Brain pericyte (primary cell): ENCODE measurements around the gene CTNNA1.
"Not testable (repeated sequence)": the region's sequence is repeated elsewhere in the genome, so short reads cannot be mapped to it uniquely, and the experiment has no call there.

ENCODE experiments used
- DNase-seq: peaks from one replicate; pipeline ENCODE4 v3.0.0-alpha.2; 2012; ENCODE audit warnings: low read depth, low spot score

CTNNA1 gene

DNA sequence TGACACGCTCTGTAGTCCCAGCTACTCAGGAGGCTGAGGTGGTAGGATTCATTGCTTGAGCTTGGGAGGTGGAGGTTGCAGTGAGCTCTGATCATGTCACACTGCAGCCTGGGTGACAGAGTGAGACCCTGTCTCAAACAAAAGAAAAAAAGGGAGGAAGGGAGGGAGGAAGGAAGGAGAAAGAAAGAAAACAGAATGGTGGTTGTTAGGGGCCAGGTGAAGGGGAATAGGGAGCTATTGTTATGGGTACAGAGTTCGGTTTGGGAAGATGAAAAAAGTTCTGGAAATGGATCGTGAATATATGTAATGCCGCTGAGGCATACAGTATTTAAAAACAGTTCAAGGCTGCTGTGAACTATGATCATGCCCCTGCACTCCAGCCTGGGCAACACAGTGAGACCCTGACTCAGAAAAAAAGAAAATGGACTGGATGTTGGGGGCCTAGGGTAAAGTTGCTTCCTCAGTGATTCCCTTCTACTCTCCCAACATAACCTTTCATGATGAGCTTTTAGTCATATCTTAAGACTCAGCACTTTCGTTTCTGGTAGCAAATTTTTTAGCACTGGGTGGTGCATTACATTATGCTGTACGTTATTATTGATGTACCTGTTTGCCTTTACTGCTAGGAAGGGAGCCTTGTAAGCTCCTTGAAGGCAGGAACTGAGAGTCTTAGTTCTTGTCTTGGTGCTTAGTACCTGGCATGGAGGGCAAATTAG, 4.0 kb downstream of the CTNNA1 start:
- no peak for DNase-seq

DNA sequence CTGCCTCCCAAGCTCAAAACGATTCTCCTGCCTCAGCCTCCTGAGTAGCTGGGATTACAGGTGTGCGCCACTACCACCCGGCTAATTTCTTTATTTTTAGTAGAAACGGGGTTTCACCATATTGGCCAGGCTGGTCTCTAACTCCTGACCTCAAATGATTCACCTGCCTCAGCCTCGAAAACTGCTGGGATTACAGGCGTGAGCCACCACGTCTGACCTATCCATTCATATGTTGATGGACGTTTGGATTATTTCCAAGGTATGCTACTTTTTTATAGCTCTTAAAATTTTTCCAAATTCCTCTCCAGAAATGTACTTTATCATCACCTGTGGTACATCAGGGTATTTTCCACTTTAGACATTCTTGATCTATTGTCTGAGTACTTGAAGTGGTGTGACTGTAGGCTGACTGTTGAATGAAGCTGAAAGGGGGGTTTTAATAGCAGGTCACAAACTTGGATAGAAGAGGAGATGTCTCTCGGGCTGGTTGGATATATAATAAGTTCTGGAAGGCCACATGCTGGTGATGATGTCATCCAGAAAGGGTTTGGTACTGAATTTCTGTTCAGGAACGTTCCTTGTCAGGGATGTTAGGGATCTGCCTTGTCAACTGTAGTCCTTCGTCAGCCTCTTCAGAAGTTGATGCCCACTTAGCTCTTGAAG, 7.4 kb downstream of the CTNNA1 start:
- no peak for DNase-seq

DNA sequence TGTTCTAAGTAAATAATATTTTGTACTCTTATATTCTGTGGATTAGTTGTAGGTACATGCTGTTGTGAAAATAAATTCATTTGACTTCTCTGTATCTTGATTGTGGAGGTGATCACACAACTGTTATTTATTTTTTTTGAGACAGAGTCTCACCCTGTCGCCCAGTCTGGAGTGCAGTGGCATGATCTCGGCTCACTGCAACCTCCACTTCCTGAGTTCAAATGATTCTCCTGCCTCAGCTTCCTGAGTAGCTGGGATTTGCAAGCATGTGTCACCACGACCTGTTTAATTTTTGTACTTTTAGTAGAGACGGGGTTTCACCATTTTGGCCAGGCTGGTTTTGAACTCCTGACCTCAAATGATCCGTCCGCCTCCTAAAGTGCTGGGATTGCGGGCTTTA, 7.9 kb downstream of the CTNNA1 start:
- DNase-seq, result not testable (repeated sequence)

DNA sequence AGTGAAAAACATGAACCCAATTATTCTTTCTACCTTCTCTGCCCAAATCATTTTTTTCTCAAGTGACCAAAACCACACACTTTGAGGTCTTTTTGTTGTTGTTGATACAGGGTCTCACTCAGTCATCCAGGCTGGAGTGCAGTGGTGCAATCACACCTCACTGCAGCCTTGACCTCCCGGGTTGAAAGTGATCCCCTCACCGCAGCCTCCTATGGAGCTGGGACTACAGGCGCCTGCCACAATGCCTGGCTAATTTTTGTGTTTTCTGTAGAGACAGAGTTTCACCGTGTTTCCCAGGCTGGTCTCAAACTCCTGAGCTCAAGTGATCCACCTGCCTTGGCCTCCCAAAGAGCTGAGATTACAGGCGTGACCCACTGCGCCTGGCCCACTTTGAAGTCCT, 8.4 kb downstream of the CTNNA1 start:
- not testable (repeated sequence) for DNase-seq

DNA sequence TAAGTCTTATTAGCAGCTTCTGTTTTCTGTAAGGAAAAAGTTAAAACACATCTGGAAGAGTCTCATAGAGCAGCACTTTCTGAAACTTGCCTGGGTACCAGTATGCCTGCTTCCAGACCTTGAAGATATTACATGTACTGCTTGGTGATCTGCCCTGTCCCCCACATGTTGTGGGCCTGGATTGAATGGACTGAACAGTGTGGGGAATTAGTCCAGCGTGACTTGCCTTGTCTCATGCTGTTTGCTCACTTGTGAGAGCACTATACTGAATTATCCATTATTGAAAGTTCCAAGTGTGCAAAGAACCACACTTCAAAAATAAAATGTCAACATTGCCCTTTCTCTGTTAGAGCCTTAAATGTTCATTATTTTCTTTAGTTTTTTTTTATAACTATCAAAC, 8.9 kb downstream of the CTNNA1 start:
- no peak for DNase-seq

DNA sequence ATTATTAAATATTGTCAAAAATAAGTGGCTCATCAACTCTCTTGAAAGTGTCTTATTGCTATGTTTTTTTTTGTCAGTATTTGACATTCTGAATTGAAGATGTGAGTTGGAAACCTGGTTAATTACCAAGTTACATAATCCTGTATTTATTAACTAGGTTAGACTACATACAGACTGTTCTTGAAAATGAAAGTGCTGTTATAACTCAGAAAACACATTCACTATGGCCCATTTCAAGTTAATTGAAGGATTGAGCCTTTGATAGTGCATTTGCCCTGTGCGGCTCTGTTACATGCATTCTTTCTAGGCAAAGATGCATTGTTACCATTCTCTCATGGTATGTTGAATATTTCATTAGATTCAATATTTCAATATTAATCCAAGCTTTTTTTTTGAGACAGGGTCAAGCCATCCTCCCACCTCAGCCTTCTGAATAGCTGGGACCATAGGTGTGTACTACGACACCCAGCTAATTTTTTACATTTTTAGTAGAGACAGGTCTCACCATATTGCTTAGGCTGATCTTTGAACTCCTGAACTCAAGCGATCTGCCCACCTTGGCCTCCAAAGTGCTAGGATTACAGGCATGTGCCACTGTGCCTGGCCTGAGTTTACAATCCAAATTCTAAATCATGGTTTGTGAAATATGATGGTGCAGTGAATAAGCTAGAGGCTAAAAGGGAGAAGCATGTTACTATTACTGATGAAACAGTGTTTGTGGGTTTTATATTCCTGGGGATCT, 10.0 kb downstream of the CTNNA1 start:
- no peak for DNase-seq

DNA sequence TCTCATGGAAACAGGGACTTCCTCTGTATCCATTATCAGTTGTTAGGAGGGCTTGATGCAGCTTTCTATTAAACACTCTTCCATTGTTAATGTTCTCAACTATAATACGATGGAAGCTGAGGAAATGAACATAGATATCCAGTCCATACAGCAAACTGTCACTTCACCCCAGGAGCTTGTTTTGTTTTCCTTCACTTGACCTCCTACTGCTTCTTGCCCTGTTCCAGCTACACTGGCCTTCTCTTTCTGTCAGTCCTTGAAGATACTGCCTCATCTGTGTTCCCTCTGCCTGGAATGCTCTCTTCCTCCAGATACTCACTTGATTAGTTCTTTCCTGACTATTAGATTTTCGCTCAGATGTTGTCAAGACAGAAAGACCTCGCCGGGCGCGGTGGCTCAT, 17.1 kb downstream of the CTNNA1 start:
- DNase-seq, result no peak

DNA sequence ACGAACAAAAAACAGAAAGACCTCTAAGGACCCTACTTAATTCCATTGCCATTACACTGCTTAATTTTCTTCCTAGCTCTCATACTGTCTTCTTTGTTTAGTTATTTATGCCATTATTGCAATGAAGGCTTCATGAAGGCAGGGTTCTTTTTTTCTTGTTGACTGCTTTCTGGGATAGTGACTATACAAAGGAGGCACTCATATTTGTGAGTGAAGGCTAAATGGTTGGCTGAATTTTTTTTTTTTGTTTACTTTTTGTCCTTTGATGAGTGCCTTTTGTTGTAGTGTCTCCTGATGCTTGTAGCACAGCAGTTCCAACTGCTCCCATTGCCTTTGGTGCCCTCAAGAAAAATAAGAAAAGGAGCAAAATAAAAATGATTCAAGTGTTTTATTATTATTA, 17.8 kb downstream of the CTNNA1 start:
- DNase-seq, result no peak

DNA sequence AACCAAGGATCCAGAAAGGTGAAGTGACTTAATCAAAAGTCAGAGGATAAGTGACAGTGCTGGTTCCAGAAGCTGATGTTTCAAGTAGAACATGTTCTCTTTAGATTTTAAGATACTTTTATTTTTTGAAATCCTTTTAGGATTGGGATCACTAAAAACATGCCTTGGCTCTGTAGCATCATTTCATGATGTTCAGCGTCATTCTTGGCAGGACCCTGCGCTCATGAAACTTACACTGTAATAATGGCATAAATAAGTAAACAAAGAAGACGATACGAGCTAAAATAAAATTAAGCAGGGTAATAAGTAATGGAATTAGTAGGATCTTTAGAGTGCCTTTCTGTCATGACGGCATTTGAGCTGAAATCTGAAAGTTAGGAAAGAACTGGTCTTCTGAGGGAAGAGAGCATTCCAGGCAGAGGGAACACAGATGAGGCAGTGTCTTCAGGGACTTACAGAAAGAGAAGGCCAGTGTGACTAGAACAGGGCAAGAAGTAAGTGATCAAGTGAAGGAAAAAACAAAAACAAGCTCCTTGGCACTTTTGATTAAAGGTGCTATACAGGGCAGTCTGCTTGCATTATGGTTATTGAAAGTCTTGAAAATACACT, 19.9 kb downstream of the CTNNA1 start:
- no peak for DNase-seq

DNA sequence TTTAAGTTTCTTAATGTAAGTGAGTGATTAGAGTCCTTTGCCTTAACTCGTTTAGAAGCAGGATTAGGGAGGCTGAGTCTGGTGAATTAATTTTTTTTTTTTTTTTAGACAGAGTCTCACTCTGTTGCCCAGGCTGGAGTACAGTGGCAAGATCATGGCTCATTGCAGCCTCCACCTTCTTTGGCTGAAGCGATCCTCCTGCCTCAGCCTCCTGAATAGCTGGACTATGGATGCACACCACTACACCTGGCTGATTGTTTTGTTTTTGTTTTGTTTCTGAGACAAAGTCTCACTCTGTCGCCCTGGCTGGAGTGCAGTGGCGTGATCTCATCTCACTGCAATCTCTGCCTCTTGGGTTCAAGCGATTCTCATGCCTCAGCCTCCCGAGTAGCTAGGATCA, 20.4 kb downstream of the CTNNA1 start:
- not testable (repeated sequence) for DNase-seq

DNA sequence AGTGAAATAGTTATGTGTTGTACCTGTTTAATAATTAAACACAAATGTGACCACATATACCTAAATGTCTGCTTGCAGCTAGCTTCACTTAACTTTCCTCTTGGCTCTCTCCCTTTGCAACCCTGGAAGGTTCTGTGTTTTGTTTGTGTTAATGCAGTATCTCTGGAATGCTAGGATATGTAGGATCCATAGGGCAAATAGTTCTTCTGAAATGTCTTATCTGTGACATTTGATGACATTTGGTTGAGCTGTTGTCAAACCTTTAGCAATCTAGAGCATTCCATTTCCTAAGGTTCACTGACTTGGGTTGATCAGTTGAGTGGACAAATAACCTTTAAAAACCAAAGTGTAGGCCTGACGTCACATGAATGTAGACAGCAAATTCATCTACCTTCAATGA, 21.8 kb downstream of the CTNNA1 start:
- DNase-seq, result no peak

DNA sequence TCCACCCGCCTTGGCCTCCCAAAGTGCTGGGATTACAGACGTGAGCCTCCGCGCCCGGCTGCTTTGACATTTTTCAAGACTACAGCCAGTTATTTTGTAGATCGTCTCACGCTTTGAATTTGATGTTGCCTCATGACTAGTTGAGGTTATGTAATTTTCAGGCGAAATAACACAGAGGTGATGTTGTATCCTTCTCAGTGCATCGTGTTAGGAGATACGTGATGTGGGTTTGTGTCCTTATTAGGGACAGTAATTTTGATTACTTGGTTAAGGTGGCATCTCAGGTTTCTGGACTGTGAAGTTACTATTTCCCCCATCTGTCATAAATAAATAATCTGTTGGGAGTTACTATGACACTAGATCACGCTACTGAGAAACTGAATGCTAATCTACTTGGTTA, 25.0 kb downstream of the CTNNA1 start:
- DNase-seq, result no peak

DNA sequence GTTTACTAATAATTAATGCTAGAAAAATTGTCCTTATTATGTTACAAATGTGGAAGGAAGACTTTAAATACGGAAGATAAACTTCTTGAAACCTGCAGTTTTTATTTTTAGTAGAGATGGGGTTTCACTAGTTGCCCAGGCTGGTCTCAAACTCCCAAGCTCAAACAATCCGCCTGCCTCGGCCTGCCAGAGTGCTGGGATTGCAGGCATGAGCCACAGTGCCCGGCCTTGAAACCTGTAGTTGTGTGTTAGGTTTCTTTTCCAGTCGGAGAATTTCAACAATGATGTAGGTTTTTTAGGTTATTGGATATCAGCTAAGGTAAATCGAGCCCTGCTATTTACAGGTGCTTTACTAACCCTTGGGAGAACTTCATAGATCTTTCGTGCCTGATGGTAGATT, 30.8 kb downstream of the CTNNA1 start:
- no peak for DNase-seq

DNA sequence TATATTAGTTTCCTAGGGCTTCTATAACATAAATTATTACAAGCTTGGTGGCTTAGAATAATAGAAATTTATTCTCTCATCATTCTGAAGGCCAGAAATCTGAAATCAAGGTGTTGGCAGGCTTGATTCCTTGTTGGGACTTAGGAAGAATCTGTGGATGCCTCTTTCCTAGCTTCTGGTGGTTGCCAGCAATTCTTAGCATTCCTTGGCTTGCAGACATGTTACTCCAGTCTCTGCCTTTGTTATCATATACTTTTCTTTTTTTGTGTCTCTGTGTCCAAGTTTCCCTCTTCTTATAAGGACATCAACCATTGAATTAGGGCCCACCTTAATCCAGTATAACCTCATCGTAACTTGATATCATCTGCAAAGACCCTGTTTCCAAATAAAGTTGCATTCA, 31.4 kb downstream of the CTNNA1 start:
- DNase-seq, result no peak

DNA sequence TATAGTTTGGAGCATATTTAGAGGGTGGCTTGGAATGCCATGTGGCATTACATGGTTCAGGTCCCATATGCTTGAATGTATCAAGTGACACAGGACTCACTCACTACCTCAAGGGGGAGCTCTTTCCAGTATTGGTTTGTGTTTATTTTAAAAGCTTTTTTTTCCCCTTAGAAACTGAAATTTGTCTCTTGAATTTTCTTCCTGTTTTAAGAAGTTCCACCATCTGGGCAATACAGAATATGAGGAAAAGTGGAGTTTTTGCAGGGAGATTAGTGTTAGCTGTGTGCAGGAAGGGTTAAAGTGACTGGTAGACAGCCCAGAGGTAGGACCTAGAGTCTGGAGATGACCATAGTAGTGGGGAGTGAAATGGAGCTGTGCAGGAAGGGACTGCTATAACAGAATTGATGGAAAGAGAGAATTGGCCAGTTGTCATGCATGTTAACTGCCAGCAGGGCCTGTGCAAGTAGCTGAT, 36.6 kb downstream of the CTNNA1 start:
- no peak for DNase-seq

DNA sequence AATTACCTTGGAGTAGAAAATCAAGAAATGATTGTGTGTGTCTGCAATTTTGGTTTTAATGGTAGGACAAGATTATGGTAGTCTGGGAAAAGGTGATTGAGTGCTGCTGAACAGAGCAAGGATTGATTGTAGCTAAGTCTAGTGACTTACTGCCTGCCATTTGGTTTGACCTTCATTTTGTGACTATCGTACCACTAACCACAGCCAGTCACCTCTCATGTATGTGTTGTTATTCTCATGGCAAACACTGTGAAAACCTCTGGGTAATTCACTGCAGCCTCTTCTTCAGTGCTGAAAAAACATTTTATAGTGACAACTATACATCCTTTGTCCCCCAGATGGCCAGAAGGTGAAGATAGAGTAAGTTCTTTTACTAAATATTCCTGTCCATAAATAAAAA, 37.5 kb downstream of the CTNNA1 start:
- DNase-seq, result no peak

DNA sequence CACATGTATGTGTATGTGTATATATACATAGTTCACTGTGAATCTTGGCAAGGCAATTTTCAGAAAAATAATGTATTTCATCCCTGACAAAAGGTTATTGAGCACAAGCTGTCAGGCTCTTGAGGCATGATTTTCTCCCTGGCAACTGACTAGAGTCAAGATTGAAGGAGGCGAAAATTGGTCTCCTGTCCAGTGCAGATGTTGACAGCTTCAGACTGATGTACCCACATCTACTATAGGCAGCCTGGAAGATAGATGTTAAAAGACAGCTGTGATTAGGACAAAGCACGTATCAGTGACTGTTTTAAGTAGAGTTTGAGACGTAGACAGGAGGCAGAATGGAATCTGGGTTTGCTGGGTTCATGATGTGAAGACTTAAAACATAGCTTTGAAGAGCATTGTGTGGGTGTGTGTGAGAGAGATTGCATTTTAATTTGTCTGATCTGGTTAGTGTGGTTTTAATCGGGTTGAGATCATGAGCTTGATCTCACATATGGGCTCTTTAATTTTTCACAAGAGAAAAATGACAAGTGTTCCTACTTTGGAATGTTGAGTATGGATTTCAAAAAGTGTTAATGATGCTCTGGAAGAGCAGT, 39.1 kb downstream of the CTNNA1 start:
- no peak for DNase-seq

DNA sequence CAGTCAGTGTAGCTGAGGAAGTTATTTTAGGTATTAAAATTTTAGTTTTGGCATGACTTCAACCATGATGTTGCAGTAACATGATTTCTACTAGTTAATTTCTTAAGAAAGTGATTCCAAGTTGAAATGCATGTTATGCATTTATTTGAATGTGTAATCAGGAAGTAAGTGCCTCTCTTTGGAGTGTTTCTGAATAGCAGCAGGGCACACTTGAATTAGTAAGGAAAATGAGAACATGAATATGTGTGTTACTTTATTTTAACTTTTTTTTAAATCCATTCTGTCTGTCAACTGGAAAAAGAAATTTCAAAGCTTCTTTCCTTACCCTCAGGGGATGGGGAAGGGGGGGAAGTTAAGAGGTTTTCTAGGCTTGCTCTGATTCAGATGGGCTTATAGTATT, 40.4 kb downstream of the CTNNA1 start:
- no peak for DNase-seq

DNA sequence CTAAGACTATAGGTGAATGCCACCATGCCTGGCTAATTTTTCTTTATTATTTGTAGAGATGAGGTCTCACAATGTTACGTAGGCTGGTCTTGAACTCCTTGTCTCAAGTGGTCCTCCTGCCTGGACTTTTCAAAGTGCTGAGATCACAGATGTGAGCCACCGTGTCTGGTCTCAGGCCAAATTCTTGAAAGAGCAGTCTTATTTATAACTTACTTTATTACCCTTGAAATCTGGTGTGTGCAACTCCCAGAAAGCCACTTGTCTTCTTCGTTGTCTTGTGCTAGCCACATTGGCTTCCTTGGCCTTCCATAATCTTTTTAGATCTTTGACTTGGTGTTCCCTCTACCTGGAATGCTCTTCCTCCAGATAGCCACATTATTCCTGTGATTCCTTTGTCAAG, 50.1 kb downstream of the CTNNA1 start:
- no peak for DNase-seq

DNA sequence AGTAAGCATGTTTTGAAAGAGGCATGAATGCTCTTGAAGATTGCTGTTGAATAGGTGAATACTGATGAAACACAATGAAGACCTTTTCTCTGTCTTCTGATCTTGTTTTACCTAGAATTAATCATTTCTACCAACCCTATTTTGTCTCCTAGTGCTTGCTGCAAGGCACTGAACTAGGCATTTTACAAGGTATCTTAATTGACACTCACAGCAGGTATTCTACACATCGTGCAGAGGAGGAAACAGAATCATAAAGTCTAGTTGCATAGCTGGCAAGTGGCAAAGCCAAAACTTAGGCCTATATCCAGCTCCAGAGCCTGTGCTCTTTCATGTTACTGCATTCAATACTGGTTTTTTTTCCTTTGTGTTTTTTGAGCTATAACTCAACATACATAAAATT, 50.7 kb downstream of the CTNNA1 start:
- DNase-seq, result no peak

DNA sequence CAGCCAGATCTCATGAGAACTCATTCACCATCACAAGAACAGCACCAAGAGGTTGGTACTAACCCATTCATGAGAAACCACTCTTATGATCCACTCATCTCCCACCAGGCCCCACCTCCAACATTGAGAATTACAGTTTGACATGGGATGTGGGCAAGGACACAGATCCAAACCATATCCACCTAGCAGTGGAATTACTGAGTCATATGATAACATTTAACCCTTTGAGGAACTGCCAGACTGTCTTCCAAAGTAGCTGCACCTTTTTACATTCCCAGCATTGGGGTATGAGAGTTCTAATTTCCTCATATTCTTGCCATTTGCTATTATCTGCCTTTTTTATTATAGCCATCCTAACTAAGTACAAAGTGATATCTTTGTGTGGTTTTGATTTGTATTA, 51.9 kb downstream of the CTNNA1 start:
- DNase-seq, result no peak

DNA sequence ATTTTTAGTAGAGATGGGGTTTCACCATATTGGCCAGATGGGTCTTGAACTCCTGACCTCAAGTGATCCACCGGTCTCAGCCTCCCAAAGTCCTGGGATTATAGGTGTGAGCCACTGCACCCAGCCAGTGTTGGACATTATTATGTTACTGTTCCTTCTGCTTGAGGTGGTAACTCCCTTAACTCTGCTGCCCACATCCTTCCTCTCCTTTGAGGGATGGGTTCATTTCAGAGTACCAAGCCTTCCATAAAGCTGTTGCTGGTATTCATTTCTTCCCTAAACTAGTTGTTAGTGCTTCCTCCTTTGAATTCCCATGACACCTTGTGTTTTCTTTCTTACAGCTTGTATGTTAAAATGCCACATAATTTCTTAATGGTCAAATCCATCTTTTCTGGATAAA, 54.0 kb downstream of the CTNNA1 start:
- no peak for DNase-seq
